ENCODE measurements around the gene TTLL12.

TTLL12 gene

DNA sequence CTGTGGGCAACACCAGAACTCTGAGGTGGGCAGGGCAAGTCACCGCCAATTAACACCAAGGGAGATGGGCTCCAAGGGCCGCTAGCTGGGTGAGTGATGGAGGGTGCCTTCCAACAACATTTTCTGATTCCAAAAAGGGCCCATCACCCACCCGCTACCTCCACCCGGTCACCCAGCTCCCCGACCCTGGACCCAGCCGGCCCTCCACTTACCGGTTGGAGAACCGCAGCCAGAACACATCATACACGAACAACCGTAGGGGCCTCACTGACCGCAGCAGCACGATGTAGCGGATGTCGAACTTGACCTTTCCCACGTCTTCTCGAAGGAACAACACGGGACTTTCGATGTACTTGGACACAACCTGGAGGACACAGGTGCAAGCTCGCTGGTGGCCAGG lies 14.7 kb downstream of the TTLL12 start:
- DNase-seq (ENCODE audit: low spot score) = no peak

DNA sequence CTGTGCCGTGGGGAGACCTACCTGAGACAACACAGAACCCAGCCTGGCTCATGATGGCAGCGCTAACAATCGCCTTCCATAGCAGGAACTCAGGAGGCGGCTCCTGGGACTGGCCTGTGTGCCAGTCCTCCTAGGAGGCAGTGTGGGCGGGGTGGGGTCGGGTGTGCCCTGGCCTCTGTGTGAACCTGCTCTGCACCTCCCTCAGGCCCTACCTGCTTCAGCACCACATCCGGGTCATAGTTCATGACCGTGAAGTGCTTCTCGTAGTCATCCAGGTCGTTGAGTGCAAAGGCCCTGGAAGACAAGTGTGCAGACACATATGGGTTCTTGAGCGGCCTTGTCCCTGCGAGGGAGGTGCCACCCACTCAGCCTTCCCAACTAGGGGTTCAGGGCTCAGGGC lies 15.3 kb downstream of the TTLL12 start:
- no peak for DNase-seq (ENCODE audit: low spot score)

DNA sequence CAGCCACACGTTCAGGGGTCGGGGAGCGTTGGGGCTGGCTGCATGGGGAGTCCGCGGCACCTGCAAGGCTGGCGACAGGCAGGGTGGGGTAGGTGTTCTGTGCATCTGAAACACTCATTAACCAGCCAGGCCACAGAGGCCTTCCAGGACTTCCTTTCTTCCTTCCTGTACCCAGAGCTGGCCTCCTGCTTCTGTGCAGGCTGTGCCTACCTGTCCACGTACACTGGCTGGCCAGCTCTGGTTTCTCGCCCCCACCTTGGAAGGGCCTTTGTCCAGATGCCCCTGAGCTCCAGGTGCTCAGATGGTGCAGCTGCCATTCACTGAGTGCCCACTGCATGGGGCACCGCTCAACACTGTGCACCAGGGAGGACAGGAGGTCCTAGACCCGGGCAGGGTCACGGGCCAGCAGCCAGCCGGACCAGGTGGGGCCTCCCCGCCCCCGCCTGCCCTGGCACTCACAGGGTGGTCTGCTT lies 15.9 kb downstream of the TTLL12 start:
- DNase-seq (ENCODE audit: low spot score) = no peak

DNA sequence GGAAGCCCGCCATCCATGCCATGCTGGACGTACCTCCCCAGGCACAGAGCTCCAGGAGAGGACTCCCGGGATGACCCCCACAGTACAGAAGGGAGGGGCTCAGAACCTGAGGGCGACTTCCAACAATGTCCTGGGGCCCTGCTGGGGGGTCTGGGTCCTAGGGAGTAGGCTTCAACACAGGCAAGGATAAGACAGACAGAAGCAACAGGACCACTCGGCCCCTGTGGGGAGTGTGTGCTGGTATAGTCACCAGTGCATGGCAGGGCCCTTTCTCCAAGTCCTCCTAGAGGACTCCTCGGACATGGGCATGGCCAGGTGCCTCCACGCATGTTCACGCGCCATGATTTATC lies 16.8 kb downstream of the TTLL12 start:
- no peak for DNase-seq (ENCODE audit: low spot score)

DNA sequence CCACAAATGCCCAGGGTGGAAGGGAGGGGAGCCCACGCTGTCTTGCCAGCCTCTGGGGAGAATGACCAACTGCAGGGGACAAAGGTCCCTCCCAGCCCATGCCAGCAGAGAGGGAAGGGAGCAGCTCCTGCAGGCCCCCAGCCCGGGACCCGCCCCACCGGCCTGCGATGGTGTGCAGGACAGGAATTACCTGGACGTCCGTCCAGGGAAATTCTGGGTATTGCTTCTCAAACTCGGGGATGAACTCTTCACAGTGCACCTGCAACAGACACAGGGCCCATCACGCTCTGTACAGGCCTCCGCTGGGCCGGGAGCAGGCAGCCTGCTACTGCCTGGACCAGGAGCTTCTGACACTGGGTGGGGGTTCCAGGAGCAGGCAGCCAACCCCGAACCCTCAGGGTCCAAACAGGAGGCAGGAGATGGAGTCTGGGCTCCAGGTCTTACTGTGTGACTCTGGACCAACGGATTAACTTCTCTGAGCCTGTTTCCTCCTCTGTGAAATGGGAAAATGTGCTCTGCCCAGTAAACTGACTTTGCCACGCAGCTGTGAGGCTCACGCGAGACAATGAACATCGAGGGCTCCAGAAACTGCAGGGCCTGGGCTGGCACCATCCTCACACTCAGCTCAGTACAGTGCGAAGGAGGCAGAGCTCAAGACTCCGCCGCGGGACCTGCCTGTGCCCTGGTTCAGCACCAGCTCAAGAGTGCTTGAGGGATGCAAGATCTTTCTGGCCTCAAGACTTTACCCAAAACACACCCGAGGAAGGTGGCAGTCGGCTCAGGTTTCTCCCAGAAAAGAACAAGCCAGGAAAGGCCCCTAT lies 17.4 kb downstream of the TTLL12 start:
- DNase-seq (ENCODE audit: low spot score) = no peak

DNA sequence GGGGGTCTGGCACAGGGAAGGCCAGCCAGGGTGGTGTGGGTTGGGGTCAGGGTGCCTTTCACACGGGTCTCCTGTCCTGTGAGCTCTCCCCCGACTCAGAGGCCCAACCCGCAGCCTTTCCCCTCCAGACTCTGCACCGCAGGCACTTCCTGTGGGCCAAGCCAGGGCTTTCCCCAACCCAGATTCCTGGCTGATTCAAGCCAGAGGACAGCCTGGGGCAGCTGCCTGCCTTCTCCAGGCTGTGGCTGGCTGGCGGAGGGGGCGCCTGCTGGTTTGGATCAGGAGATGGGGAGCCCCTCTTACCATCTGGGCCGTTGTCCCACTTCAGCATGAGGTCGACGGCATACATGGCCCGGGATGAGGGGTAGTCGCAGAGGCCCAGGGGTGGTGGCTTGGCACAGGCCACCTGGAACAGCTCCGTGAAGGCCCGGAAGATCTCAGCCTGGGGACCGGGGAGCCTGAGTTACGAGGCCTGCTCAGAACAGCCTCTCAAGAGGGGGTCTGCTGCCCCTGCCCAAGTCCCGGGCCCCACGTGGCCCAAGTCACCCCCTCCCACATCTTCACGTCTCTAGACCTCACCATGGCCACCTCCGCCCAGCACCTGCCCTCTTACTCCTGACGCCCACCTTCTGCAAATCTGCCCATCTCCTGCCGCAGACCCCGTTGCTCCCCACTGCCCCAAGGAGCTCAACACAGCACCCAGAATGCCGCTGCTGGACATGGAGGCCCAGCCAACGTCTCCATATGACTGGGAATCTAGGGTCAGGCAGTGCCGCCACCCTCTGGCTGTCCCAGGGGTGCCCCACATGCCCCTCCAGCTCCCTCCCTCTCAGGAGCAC lies 18.2 kb downstream of the TTLL12 start:
- no peak for DNase-seq (ENCODE audit: low spot score)

DNA sequence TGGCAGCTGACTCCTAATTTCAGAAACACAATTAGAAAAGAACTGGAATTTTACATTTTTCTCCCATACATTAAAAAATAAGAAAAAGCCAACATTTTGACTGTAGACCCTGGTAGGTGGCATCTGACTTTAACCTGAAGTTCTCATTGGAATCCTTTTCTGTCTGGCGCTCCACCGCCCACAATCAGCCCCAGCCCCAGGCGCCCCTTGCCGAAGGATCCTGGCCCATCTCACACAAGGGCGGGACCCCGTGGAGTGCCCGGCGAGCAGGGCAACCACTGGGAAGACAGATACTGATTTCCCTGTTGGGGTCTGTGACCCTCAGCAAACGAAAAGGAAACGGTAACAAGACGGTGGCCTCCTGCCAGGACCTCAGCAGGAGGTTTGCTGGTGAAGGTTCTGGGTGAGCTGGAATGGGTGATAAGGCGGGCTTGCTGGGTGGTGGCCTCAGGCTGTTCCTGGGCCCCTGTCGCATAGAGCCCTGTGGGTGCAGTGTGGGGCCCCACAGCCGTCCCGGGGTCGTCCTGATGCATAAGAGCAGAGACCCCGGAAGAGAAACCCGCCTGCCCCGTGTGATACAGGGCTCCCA lies 19.8 kb downstream of the TTLL12 start:
- DNase-seq (ENCODE audit: low spot score) = no peak

DNA sequence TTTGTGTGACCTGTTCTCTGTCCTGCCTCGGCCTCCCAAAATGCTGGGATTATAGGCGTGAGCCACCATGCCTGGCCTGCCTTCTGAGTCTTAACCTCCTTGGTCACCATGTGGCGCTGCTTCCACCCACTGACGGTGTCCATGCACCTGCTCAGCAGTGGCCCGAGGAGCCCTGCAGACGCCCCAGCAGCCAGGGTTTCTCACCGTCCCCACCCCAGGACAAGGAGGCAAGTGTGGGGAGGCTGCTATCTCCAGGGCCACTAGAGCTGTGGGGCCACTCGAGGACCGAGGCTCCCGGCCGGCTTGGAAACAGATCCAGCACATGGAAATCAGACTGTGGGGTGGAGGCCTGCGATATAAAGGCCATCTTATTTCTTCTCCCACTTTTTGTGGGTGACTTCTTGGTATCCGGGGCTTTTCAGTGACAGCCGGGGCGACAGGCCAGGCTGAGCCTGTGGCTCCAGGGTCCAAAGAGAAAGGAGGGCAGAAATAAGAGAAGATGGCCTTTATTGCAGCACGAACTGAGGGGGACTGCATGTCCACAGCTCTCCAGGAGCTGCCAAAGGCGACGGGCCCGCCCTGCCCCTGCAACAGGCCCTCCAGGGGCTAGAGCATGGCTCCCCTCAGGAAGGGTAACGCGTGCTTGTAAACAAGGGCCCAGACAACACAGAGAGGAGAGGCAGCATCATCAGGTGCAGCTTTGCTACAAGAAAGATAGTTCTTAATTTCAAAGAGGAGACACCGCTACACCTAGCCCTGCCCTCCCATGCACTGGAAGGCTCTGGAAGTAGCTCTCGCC lies 20.6 kb downstream of the TTLL12 start:
- no peak for DNase-seq (ENCODE audit: low spot score)

DNA sequence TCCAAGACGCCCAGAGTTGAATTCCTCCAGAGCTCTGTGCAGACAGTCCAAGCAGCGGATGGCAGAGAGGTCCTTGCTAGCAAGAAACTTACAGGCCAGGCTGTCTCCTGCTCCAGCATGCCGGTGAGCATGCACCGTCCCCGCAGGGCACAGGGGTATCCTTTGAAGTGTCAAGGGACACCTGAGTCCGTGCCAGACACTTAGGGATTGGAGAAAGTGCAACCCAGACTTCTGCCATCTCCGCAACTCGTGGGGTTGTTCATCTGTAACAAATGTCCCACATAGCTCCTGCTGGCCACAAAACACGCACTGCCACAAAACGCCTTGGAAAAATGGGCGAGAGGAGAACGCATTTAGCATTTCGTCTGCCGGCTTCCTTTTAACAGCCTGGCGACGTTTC lies 22.3 kb downstream of the TTLL12 start:
- peak; percentile 19 for DNase-seq (ENCODE audit: low spot score)

DNA sequence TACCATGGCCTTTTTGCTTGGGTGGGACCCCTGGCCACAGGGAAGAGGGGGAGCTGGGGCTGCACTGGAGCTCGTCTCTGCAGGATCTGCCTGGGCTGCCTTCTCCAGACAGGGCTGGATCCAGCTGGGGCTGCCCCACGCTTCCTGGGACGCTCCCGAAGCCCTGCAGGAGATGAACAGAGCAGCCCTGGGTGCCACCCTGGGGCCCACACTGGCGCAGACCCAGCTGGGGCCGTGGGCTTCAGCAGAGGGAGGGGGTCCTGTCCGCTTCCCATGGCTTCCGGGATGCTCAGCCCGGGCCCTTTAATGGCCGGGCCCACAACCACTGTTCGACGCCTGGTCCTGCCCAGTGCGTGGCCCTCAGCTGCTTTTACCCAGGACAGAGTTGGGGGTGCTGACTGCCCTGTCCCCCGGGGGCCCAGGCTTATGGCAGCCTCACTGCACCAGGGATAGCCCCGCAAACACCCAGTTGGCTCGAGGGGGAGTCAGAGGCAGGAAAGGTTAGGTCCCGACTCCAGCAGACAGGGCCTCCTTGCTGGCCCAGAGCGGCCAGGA lies 23.6 kb downstream of the TTLL12 start:
- no peak for DNase-seq (ENCODE audit: low spot score)

DNA sequence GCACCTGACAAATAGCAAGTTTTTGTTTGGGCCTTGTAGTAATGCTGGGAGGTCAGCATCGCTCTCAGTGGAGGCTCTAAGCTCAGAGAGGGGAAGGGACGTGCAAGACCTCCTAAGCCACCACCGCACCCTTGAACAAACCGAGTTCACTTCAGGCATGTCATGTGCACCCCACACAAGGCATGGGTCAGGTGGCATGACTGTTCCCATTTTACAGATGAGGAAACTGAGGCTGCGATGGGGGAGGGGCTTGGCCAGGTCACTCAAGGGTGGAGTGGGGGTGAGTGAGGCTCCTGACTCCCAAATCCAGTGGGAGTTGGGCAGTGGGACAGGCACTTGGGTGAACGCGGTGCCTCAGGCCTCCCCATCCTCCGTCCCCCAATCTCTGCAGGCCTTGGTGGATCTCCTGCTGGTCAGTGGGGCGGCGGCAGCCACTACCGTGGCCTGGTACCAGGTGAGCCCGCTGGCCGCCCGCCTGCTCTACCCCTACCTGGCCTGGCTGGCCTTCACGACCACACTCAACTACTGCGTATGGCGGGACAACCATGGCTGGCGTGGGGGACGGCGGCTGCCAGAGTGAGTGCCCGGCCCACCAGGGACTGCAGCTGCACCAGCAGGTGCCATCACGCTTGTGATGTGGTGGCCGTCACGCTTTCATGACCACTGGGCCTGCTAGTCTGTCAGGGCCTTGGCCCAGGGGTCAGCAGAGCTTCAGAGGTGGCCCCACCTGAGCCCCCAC lies 24.4 kb downstream of the TTLL12 start:
- DNase-seq (ENCODE audit: low spot score) = no peak

DNA sequence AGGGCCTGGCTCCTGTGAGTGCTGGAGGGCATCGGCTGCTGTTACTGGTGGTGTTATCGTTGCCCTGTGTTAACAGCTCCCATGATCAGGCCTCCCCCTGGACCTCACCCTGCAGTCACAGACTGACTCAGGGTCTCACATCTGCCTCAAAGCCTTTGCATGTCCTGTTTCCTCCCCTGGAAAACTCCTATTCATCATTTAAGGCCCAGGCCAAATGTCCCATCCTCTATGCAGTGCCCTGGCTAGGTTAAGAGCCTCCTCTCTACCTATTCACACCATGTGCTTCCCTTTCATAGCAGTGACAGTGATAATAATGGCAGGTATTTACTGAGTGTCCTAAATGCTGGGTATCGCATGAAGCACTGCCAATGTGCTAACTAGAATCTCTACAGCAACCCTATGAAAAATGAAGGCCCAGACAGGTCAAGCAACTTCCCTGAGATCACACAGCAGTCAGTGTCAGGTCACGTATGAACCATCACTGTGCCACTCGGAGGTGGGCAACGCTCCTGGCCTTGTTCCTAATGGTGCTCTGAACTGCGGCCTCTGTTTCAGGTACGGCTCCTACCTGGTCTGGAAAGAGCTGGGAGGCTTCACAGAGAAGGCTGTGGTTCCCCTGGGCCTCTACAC lies 26.3 kb downstream of the TTLL12 start:
- no peak for DNase-seq (ENCODE audit: low spot score)

DNA sequence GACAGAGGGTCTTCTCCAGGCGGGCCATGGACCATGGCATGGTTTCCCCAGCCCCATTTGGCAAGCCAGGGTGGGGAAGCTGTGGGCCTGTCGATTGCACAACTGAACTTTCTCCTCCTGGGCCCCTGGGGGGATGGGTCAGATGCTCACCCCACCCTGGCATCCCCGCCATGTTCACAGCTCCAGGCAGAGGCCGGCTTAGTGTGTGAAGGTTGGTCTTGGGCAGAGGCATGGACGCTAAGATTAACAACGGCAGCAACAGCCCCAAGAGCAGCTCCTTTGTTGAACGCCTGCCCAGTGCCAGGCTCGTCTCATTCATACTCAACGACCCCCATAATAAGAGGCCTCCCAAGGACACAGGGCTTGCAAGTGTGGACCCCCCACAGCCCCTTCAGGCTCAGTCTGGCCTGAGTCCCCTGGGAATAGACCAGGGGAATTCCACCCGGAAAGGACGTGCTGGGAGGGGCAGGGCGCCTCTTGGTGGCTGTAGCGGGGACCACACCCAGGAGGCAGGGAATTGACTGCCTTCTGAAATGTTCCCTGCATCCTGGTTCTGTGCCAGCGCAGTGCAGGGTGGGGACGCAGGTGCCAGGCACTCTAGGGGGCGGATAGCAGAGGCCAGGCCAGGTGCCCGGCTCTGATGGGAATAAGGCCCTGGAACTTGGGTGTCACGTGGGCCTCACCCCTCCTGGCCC lies 27.3 kb downstream of the TTLL12 start:
- no peak for DNase-seq (ENCODE audit: low spot score)

DNA sequence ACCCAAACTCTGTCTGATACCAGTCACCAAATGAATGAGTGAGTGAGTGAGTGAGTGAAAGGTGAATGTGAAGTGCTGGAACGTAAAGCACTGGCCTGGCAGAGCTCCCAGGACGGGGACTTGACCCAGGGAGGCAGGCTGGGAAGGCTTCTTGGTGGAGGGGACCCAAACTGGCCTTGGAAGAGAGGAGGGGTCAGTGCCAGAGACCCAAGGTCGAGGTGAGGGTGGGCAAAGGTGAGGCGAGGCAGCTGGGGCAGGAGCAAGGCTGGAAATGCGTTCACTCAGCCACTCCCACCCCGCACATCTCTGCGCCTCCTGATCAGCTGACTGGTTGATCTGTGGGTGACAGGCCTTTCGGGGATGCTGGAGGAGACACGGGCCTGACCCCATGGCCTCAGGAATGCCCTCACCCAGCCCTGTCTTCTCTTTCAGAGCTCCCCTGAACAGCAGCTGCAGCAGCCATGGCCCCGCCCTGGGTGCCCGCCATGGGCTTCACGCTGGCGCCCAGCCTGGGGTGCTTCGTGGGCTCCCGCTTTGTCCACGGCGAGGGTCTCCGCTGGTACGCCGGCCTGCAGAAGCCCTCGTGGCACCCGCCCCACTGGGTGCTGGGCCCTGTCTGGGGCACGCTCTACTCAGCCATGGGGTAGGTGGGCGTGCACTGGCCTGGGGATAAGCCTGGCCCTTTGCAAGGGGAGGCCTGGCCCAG lies 28.0 kb downstream of the TTLL12 start:
- DNase-seq (ENCODE audit: low spot score) = no peak

DNA sequence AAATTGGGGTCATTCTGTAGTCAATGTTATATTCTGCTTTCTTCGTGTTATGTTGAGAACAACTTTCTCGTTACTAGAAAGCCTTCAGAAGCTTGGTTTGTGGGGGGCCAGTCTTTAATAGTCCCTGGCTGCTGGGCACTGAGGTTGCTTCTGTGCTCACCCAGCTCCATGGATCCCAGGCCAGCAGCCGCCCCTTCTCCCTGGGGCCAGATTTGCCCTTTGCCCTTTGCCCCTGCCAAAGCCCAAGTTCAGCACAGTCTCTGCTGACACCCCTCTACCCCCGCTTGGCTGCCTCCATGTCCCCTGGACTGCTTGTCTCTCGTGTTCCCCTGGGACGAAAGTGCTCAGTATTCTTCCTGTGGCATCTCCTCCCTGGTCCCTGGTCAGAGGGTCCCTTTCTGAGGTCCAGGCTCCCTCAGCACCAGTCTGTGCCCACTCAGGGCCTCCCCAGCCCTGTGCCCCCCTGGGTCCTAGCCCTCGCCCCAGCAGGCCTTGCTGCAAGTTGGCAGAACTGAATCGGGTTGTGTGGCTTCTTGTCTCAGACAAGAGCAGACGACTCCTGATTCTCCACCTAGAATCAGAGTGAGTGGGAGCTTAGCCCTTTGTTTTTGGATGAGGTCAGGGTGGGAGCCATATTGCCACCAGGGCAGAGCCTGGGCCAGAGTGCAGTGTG lies 28.9 kb downstream of the TTLL12 start:
- DNase-seq (ENCODE audit: low spot score) = no peak

DNA sequence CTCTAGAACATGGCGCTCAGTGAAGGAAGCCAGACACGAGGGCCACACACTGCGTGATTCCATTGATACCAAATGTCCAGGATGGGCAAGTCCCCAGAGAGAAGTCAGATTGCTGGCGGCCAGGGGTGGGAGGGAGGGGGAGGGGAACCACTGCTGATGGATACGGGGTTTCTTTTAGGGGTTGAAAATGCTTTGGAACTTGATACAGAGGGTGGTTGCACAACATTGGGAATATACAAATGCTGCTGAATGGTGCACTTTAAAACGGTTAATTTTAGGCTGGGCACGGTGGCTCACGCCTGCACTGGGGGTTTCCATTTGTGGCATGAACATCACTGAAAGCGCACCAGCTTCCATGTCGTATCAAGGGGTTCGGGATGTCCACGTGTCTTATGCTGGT lies 30.5 kb downstream of the TTLL12 start:
- DNase-seq (ENCODE audit: low spot score) = no peak

DNA sequence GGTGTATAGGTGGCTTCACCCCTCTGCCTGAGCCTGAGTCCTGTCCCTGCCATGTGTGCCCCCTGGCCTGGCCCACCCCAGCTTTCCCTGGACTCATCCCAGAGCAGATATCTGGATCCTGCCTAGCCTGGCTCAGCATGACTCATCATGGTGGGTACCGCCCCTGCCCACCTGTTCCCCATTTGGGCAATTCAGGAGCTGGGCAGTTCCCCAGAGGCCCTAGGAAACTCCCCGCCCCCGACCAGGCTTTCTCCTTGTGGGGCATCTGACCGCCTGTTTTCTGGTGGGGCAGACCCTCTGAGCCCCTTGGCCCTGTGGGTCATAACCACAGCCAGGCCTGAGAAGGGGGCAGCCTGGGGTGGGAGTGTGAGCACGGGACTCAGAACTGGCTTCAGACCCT lies 31.1 kb downstream of the TTLL12 start:
- no peak for DNase-seq (ENCODE audit: low spot score)

DNA sequence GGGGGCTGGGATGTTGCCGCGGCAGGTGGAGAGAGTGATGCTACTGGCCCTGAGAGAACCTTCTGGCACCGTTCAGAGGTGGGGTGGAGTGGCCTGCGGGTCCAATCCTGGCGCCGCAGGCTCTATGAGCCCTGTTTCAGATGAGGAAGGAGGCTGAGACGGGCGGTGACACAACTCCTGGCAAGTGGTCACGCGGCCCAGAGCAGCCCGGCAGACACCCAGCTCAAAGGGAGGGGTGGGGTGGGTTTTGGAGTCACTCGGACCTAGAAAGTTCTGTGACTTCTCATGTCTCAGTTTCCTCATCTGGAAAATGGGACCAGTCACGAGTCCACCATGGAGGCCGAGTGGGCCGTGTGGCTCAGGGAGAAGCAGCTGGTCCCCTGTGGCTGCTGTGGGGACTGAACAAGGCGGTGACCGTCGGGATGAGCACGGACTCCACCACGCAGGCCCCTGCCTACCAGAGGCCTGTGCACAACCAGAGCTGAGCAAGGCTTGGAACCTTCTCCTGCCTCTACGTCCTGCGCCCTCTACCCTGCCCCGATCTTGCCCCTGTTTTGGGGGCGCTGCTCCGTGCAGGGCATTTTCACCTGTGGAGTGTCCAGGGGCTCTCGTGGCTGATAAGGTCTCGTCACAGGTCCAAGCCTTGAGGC lies 31.9 kb downstream of the TTLL12 start:
- DNase-seq (ENCODE audit: low spot score) = no peak
